MCF 10A (cell line): Measurements from ENCODE around the gene CNTNAP2. TPM values are rescaled to one million over a fixed set of nuclear protein-coding genes. Genes with fewer than 3 reads are reported as not detected.

Source experiments
- BruUV-seq: library from RNA; stranded (reverse); fragments of 400-500 nt; replicated peaks from 2 replicates; lab custom pipeline; 2021; lab: Mats Ljungman, UMichigan
- CTCF ChIA-PET: fragments of 300-600 bp; sonication (Branson Sonifier 250); formaldehyde crosslinking; extraction: SDS; loops from one replicate; lab custom pipeline; 2021; ENCODE audit warnings: antibody characterized with exemption, inconsistent platforms; lab: Yijun Ruan, JAX
- POLR2A ChIA-PET: fragments of 300-600, 350-650 bp; sonication (Branson Sonifier 250); formaldehyde crosslinking; extraction: SDS; loops from one replicate; lab custom pipeline; 2020; ENCODE audit warnings: antibody characterized with exemption, inconsistent platforms; lab: Yijun Ruan, JAX
- DNase-seq: peaks from one replicate; pipeline ENCODE4 v3.0.0-alpha.2; 2018; ENCODE audit not compliant: unreplicated experiment
- H3K27ac Mint-ChIP-seq: one replicate; pipeline ENCODE4 v1.8.0; 2022; ENCODE audit warnings: mild to moderate bottlenecking, low read depth, mixed read lengths; ENCODE audit not compliant: unreplicated experiment
- H3K27me3 Mint-ChIP-seq: one replicate; pipeline ENCODE4 v1.8.0; 2022; ENCODE audit warnings: mixed read lengths; ENCODE audit not compliant: insufficient read depth, unreplicated experiment
- H3K36me3 Mint-ChIP-seq: one replicate; pipeline ENCODE4 v1.8.0; 2022; ENCODE audit warnings: mild to moderate bottlenecking, moderate library complexity, mixed read lengths; ENCODE audit not compliant: insufficient read depth, unreplicated experiment
- H3K4me1 Mint-ChIP-seq: one replicate; pipeline ENCODE4 v1.8.0; 2022; ENCODE audit warnings: mixed read lengths; ENCODE audit not compliant: insufficient read depth, unreplicated experiment
- H3K4me3 Mint-ChIP-seq: one replicate; pipeline ENCODE4 v1.8.0; 2022; ENCODE audit warnings: mild to moderate bottlenecking, moderate library complexity, mixed read lengths; ENCODE audit not compliant: unreplicated experiment
- H3K9me3 Mint-ChIP-seq: one replicate; pipeline ENCODE4 v1.8.0; 2022; ENCODE audit warnings: mixed read lengths; ENCODE audit not compliant: unreplicated experiment
- intact Hi-C: fragments of 100-400 bp; cut with micrococcal nuclease; formaldehyde crosslinking; loops from 2 replicates; pipeline ENCODE4 v1.14.1; 2022
- total RNA-seq: library from RNA; stranded (reverse); gene quantifications from 2 replicates; pipeline ENCODE4 v1.2.3, GENCODE V29; 2022
- TF ChIP-seq, protein P1 (sequence below): fragments of 200-600 bp; IDR thresholded peaks from one replicate; pipeline ENCODE4 v1.8.0; 2022; ENCODE audit warnings: antibody characterized with exemption, mild to moderate bottlenecking; ENCODE audit not compliant: unreplicated experiment

CNTNAP2 gene
- total RNA-seq, 1 experiment from 2014 or later: 1.1 TPM

- ChIA-PET CTCF (interaction anchor here (1.3 kb wide), 1 partner anchor 63 kb away, joined by 4 read pairs; no protein-coding TSS in a partner anchor), POLR2A (no interaction called here)
- no peak overlapping the region for H3K4me3 Mint-ChIP-seq
- no peak overlapping the region for H3K27ac Mint-ChIP-seq
- intact Hi-C loops: no loop called here
- H3K9me3 Mint-ChIP-seq: no peaks in the 10 kb centered on the region
- DNase-seq: no peak
- H3K27me3 Mint-ChIP-seq: peaks cover 94% of the 10 kb centered on the region
- BruUV-seq: no TSS peak
- no peaks in the 10 kb centered on the region for H3K4me1 Mint-ChIP-seq
- H3K36me3 Mint-ChIP-seq: no peaks in the 10 kb centered on the region
- TF ChIP-seq, protein P1, sequence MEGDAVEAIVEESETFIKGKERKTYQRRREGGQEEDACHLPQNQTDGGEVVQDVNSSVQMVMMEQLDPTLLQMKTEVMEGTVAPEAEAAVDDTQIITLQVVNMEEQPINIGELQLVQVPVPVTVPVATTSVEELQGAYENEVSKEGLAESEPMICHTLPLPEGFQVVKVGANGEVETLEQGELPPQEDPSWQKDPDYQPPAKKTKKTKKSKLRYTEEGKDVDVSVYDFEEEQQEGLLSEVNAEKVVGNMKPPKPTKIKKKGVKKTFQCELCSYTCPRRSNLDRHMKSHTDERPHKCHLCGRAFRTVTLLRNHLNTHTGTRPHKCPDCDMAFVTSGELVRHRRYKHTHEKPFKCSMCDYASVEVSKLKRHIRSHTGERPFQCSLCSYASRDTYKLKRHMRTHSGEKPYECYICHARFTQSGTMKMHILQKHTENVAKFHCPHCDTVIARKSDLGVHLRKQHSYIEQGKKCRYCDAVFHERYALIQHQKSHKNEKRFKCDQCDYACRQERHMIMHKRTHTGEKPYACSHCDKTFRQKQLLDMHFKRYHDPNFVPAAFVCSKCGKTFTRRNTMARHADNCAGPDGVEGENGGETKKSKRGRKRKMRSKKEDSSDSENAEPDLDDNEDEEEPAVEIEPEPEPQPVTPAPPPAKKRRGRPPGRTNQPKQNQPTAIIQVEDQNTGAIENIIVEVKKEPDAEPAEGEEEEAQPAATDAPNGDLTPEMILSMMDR: no peak
Measured at GRCh38 chr7:148180075-148180474, 2063.5 kb downstream of the CNTNAP2 start.

- no peak overlapping the region for H3K27ac Mint-ChIP-seq
- no peak overlapping the region for H3K4me3 Mint-ChIP-seq
- peaks cover 76% of the 10 kb centered on the region for H3K27me3 Mint-ChIP-seq
- DNase-seq: no peak
- BruUV-seq: no TSS peak
- H3K36me3 Mint-ChIP-seq: no peaks in the 10 kb centered on the region
- intact Hi-C loops: no loop called here
- ChIA-PET POLR2A (interaction anchor here (0.7 kb wide), 1 partner anchor 88 kb away, joined by 3 read pairs; no protein-coding TSS in a partner anchor), CTCF (interaction anchor here (0.6 to 1.7 kb wide), 3 partner anchors 41 to 379 kb away, joined by 4 to 5 read pairs (median 5); no protein-coding TSS in a partner anchor)
- H3K9me3 Mint-ChIP-seq: no peaks in the 10 kb centered on the region
- H3K4me1 Mint-ChIP-seq: no peaks in the 10 kb centered on the region
- TF ChIP-seq, protein P1: no peak
Measured at GRCh38 chr7:148182264-148182663, 2065.7 kb downstream of the CNTNAP2 start.

DNA sequence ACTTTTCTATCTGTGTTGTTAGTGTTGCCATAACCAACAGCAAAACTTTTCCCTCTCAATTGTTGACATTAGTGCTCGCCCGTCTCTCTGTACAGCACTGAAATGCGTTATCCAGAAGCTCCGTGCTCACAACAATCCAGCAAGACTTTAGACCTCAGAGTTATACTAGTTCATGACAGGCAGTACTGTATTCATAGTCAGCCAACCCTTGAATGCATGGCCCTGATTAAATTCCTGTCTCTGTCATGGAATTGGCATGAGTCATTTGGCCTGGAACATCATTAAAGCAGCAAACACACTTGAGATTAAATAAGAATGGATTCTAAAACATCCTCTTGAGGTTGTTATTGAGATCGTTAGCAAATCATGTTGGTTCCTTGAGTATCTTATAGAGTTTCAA is 2068.4 kb downstream of the CNTNAP2 start:
- no TSS peak for BruUV-seq
- Mint-ChIP-seq H3K4me1 (no peaks in the 10 kb centered on the region), H3K4me3 (no peak overlapping the region), H3K36me3 (no peaks in the 10 kb centered on the region), H3K27ac (no peak overlapping the region), H3K27me3 (peaks cover 65% of the 10 kb centered on the region), H3K9me3 (no peaks in the 10 kb centered on the region)
- intact Hi-C loops: no loop called here
- TF ChIP-seq, protein P1: no peak
- ChIA-PET POLR2A (interaction anchor here (1.2 kb wide), 1 partner anchor 12 kb away, joined by 3 read pairs; no protein-coding TSS in a partner anchor), CTCF (interaction anchor here (0.6 to 1.2 kb wide), 2 partner anchors 32 to 42 kb away, joined by 3 to 4 read pairs; no protein-coding TSS in a partner anchor)
- DNase-seq: no peak

DNA sequence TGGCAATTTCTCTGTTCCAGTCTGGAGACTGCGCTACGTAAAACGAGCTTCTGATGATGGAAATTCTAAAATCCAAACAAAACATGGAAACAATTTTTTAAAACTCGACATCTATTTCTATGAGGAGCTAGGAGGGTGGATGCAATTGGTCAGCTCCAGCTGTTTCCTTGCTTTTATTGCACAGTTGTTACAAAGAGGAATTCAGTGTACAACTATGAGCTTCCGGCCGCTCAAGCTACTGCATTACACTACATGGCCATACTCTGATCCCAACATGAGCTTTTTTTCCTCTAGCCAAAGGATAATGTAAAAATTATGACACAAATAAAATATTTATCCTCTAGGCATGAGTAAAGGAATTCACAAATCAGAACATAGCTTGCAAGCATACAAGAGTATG is 2070.9 kb downstream of the CNTNAP2 start:
- TF ChIP-seq, protein P1: no peak
- no peaks in the 10 kb centered on the region for H3K4me1 Mint-ChIP-seq
- no peak overlapping the region for H3K4me3 Mint-ChIP-seq
- BruUV-seq: no TSS peak
- ChIA-PET CTCF (interaction anchor here (0.5 to 0.7 kb wide), 3 partner anchors 185 to 870 kb away, joined by 3 to 4 read pairs (median 3); no protein-coding TSS in a partner anchor), POLR2A (no interaction called here)
- H3K9me3 Mint-ChIP-seq: no peaks in the 10 kb centered on the region
- H3K36me3 Mint-ChIP-seq: no peaks in the 10 kb centered on the region
- intact Hi-C loops: no loop called here
- H3K27me3 Mint-ChIP-seq: peaks cover 65% of the 10 kb centered on the region
- H3K27ac Mint-ChIP-seq: no peak overlapping the region
- DNase-seq: no peak
